ENCODE measurements around the gene STARD9. TPM values are rescaled to one million over a fixed set of nuclear protein-coding genes. Genes with fewer than 3 reads are reported as not detected.

The STARD9 gene
- total RNA-seq, 1 experiment from 2014 or later: 0.92 TPM

GRCh38 chr15:42681119-42681518 lies 105.7 kb downstream of the STARD9 start:
- intact Hi-C loops (cut with micrococcal nuclease; ENCODE audit: unreplicated experiment): no loop called here
- Mint-ChIP-seq H3K27ac (ENCODE audit: unreplicated experiment) (no peak overlapping the region), H3K9me3 (ENCODE audit: low read depth, unreplicated experiment) (no peaks in the 10 kb centered on the region), H3K4me1 (ENCODE audit: low read depth, unreplicated experiment) (no peaks in the 10 kb centered on the region), H3K36me3 (ENCODE audit: insufficient read depth, unreplicated experiment) (no peaks in the 10 kb centered on the region), H3K4me3 (ENCODE audit: low read depth, unreplicated experiment) (no peak overlapping the region), H3K27me3 (ENCODE audit: unreplicated experiment) (no peaks in the 10 kb centered on the region)
- TF ChIP-seq CTCF (IDR thresholded peaks at IDR 0.05; ENCODE audit: unreplicated experiment): no peak
- BruUV-seq (replicated peaks): no TSS peak
- CTCF ChIA-PET: no interaction called here
- DNase-seq: no peak

GRCh38 chr15:42686281-42686680 lies 110.9 kb downstream of the STARD9 start:
- no peak overlapping the region for H3K27ac Mint-ChIP-seq (ENCODE audit: unreplicated experiment)
- no peak for TF ChIP-seq CTCF (IDR thresholded peaks at IDR 0.05; ENCODE audit: unreplicated experiment)
- no TSS peak for BruUV-seq (replicated peaks)
- DNase-seq: no peak
- H3K36me3 Mint-ChIP-seq (ENCODE audit: insufficient read depth, unreplicated experiment): no peaks in the 10 kb centered on the region
- peaks cover 4% of the 10 kb centered on the region for H3K27me3 Mint-ChIP-seq (ENCODE audit: unreplicated experiment)
- no peak overlapping the region for H3K4me3 Mint-ChIP-seq (ENCODE audit: low read depth, unreplicated experiment)
- H3K4me1 Mint-ChIP-seq (ENCODE audit: low read depth, unreplicated experiment): no peaks in the 10 kb centered on the region
- intact Hi-C loops (cut with micrococcal nuclease; ENCODE audit: unreplicated experiment): no loop called here
- no peaks in the 10 kb centered on the region for H3K9me3 Mint-ChIP-seq (ENCODE audit: low read depth, unreplicated experiment)
- CTCF ChIA-PET: no interaction called here

GRCh38 chr15:42687740-42688139 lies 112.3 kb downstream of the STARD9 start:
- DNase-seq: no peak
- H3K27ac Mint-ChIP-seq (ENCODE audit: unreplicated experiment): no peak overlapping the region
- intact Hi-C loops (cut with micrococcal nuclease; ENCODE audit: unreplicated experiment): no loop called here
- CTCF ChIA-PET: no interaction called here
- no TSS peak for BruUV-seq (replicated peaks)
- H3K36me3 Mint-ChIP-seq (ENCODE audit: insufficient read depth, unreplicated experiment): no peaks in the 10 kb centered on the region
- no peak for TF ChIP-seq CTCF (IDR thresholded peaks at IDR 0.05; ENCODE audit: unreplicated experiment)
- no peaks in the 10 kb centered on the region for H3K4me1 Mint-ChIP-seq (ENCODE audit: low read depth, unreplicated experiment)
- peaks cover 11% of the 10 kb centered on the region for H3K27me3 Mint-ChIP-seq (ENCODE audit: unreplicated experiment)
- H3K4me3 Mint-ChIP-seq (ENCODE audit: low read depth, unreplicated experiment): no peak overlapping the region
- H3K9me3 Mint-ChIP-seq (ENCODE audit: low read depth, unreplicated experiment): no peaks in the 10 kb centered on the region

GRCh38 chr15:42688301-42688700 lies 112.9 kb downstream of the STARD9 start:
- CTCF ChIA-PET: no interaction called here
- TF ChIP-seq CTCF (IDR thresholded peaks at IDR 0.05; ENCODE audit: unreplicated experiment): no peak
- Mint-ChIP-seq H3K4me1 (ENCODE audit: low read depth, unreplicated experiment) (no peaks in the 10 kb centered on the region), H3K4me3 (ENCODE audit: low read depth, unreplicated experiment) (no peak overlapping the region), H3K36me3 (ENCODE audit: insufficient read depth, unreplicated experiment) (no peaks in the 10 kb centered on the region), H3K9me3 (ENCODE audit: low read depth, unreplicated experiment) (no peaks in the 10 kb centered on the region), H3K27ac (ENCODE audit: unreplicated experiment) (no peak overlapping the region), H3K27me3 (ENCODE audit: unreplicated experiment) (peaks cover 11% of the 10 kb centered on the region)
- intact Hi-C loops (cut with micrococcal nuclease; ENCODE audit: unreplicated experiment): no loop called here
- no TSS peak for BruUV-seq (replicated peaks)
- no peak for DNase-seq

- no peaks in the 10 kb centered on the region for H3K36me3 Mint-ChIP-seq (ENCODE audit: insufficient read depth, unreplicated experiment)
- no peak for TF ChIP-seq CTCF (IDR thresholded peaks at IDR 0.05; ENCODE audit: unreplicated experiment)
- CTCF ChIA-PET: no interaction called here
- H3K4me3 Mint-ChIP-seq (ENCODE audit: low read depth, unreplicated experiment): no peak overlapping the region
- H3K9me3 Mint-ChIP-seq (ENCODE audit: low read depth, unreplicated experiment): no peaks in the 10 kb centered on the region
- peaks cover 11% of the 10 kb centered on the region for H3K27me3 Mint-ChIP-seq (ENCODE audit: unreplicated experiment)
- no peak for DNase-seq
- H3K27ac Mint-ChIP-seq (ENCODE audit: unreplicated experiment): no peak overlapping the region
- intact Hi-C loops (cut with micrococcal nuclease; ENCODE audit: unreplicated experiment): no loop called here
- BruUV-seq (replicated peaks): no TSS peak
- no peaks in the 10 kb centered on the region for H3K4me1 Mint-ChIP-seq (ENCODE audit: low read depth, unreplicated experiment)
Observed at GRCh38 chr15:42691308-42691707, 115.9 kb downstream of the STARD9 start.

All from Calu3 (cell line).